HG03521 (cell line): ENCODE results near the gene DCHS2.

Experiments used
- ATAC-seq: cut with Tn5 transposase; IDR thresholded peaks from one replicate; pipeline ENCODE4 v1.9.1; 2021; ENCODE audit warnings: mild to moderate bottlenecking, moderate library complexity; ENCODE audit not compliant: unreplicated experiment

The DCHS2 gene

GRCh38 chr4:154329268-154329868, 162.2 kb downstream of the DCHS2 start:
- no peak for ATAC-seq

GRCh38 chr4:154328030-154328429, 163.6 kb downstream of the DCHS2 start:
- ATAC-seq, result no peak

GRCh38 chr4:154320521-154320920, 171.1 kb downstream of the DCHS2 start:
- no peak for ATAC-seq

GRCh38 chr4:154319736-154320135, 171.9 kb downstream of the DCHS2 start:
- no peak for ATAC-seq

GRCh38 chr4:154317201-154317999, 174.2 kb downstream of the DCHS2 start:
- no peak for ATAC-seq

GRCh38 chr4:154315741-154316140, 175.9 kb downstream of the DCHS2 start:
- ATAC-seq, result no peak

- ATAC-seq, result no peak
These were observed 177.4 kb downstream of the DCHS2 start for GRCh38 chr4:154314248-154314647.

- no peak for ATAC-seq
These were observed 178.5 kb downstream of the DCHS2 start for GRCh38 chr4:154313004-154313585.

- no peak for ATAC-seq
These were observed 179.4 kb downstream of the DCHS2 start for GRCh38 chr4:154312246-154312645.

- no peak for ATAC-seq
These were observed 181.0 kb downstream of the DCHS2 start for GRCh38 chr4:154310578-154310977.

- ATAC-seq, result no peak
These were observed 183.4 kb downstream of the DCHS2 start for GRCh38 chr4:154308207-154308606.

GRCh38 chr4:154307451-154307850, 184.1 kb downstream of the DCHS2 start:
- ATAC-seq, result no peak

GRCh38 chr4:154305616-154306015, 186.0 kb downstream of the DCHS2 start:
- ATAC-seq, result no peak

- no peak for ATAC-seq
These were observed 186.9 kb downstream of the DCHS2 start for GRCh38 chr4:154304679-154305078.

GRCh38 chr4:154294652-154295350, 196.8 kb downstream of the DCHS2 start:
- no peak for ATAC-seq

- ATAC-seq, result no peak
These were observed 198.2 kb downstream of the DCHS2 start for GRCh38 chr4:154293427-154293826.

- ATAC-seq, result no peak
These were observed 199.0 kb downstream of the DCHS2 start for GRCh38 chr4:154292589-154292988.

- no peak for ATAC-seq
These were observed 214.4 kb downstream of the DCHS2 start for GRCh38 chr4:154277172-154277571.

- no peak for ATAC-seq
These were observed 215.1 kb downstream of the DCHS2 start for GRCh38 chr4:154276496-154276895.

- ATAC-seq, result no peak
These were observed 236.6 kb downstream of the DCHS2 start for GRCh38 chr4:154254999-154255398.

- ATAC-seq, result no peak
These were observed 257.0 kb downstream of the DCHS2 start for GRCh38 chr4:154234576-154234975.
